Measurements from ENCODE around the gene ACD.

Gene ACD

GRCh38 chr16:67657751-67658518, 2.1 kb downstream of the ACD start:
- no peak for DNase-seq (ENCODE audit: low spot score)
- in situ Hi-C loops (cut with MboI; ENCODE audit: low sequenced_read_pairs, unreplicated experiment): no loop called here
- TF ChIP-seq CTCF (IDR thresholded peaks at IDR 0.05; ENCODE audit: borderline replicate concordance, control extremely low read depth, extremely low read depth, insufficient read depth, missing control alignments): no peak

GRCh38 chr16:67657017-67657608, 2.9 kb downstream of the ACD start:
- in situ Hi-C loops (cut with MboI; ENCODE audit: low sequenced_read_pairs, unreplicated experiment): no loop called here
- no peak for TF ChIP-seq CTCF (IDR thresholded peaks at IDR 0.05; ENCODE audit: borderline replicate concordance, control extremely low read depth, extremely low read depth, insufficient read depth, missing control alignments)
- no peak for DNase-seq (ENCODE audit: low spot score)

GRCh38 chr16:67656344-67657016, 3.6 kb downstream of the ACD start:
- in situ Hi-C loops (cut with MboI; ENCODE audit: low sequenced_read_pairs, unreplicated experiment): no loop called here
- DNase-seq (ENCODE audit: low spot score): no peak
- no peak for TF ChIP-seq CTCF (IDR thresholded peaks at IDR 0.05; ENCODE audit: borderline replicate concordance, control extremely low read depth, extremely low read depth, insufficient read depth, missing control alignments)

GRCh38 chr16:67655363-67655762, 4.7 kb downstream of the ACD start:
- DNase-seq (ENCODE audit: low spot score): no peak
- in situ Hi-C loops (cut with MboI; ENCODE audit: low sequenced_read_pairs, unreplicated experiment): no loop called here
- no peak for TF ChIP-seq CTCF (IDR thresholded peaks at IDR 0.05; ENCODE audit: borderline replicate concordance, control extremely low read depth, extremely low read depth, insufficient read depth, missing control alignments)

GRCh38 chr16:67654403-67654911, 5.6 kb downstream of the ACD start:
- in situ Hi-C loops (cut with MboI; ENCODE audit: low sequenced_read_pairs, unreplicated experiment): no loop called here
- no peak for TF ChIP-seq CTCF (IDR thresholded peaks at IDR 0.05; ENCODE audit: borderline replicate concordance, control extremely low read depth, extremely low read depth, insufficient read depth, missing control alignments)
- no peak for DNase-seq (ENCODE audit: low spot score)

GRCh38 chr16:67653789-67654402, 6.2 kb downstream of the ACD start:
- in situ Hi-C loops (cut with MboI; ENCODE audit: low sequenced_read_pairs, unreplicated experiment): no loop called here
- TF ChIP-seq CTCF (IDR thresholded peaks at IDR 0.05; ENCODE audit: borderline replicate concordance, control extremely low read depth, extremely low read depth, insufficient read depth, missing control alignments): no peak
- no peak for DNase-seq (ENCODE audit: low spot score)
